ENCODE results near the gene CBL.

GRCh38 chr11:119248750-119249670, 42.9 kb downstream of the CBL start:
- TF ChIP-seq CTCF (conservative IDR thresholded peaks at IDR 0.05; ENCODE audit: low read length) (no peak), EZH2phosphoT487 (IDR thresholded peaks at IDR 0.05; ENCODE audit: borderline replicate concordance, low read depth, low read length) (no peak)
